GM23338 (cell line): ENCODE data around the gene RRP12.

Source experiments
- POLR2AphosphoS5 ChIP-seq: IDR thresholded peaks from 2 replicates; pipeline ENCODE4 v1.6.1; 2016; ENCODE audit warnings: antibody characterized with exemption, low read depth
- TF ChIP-seq, protein P1 (sequence below): IDR thresholded peaks from 2 replicates; pipeline ENCODE4 v1.6.1; 2016; ENCODE audit warnings: antibody characterized with exemption

DNA sequence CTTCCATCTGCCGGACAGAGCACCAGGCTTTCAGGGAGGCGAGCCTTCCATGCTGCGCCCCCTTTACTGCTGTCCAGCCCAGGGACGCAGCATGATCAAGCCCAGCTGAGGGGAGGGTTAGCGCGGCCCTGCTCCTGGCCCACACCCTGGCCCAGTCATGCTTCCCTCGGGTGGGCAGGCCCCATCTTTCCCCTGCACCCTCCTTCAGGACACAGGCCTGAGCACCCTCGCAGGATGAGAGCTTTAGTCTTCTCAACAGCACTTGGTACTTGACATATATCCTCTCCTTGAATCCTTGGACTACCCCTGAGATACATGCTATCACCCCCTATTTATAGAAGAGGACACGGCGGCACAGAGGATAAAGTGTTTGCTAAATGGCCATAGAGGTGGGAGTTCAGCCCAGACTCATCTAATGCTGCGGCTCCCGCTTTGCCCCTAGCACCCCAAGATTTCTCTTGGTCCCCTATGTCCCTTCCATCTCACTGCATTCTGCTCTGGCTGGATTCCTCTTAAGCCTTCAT, 34.0 kb downstream of the RRP12 start:
- TF ChIP-seq, protein P1, sequence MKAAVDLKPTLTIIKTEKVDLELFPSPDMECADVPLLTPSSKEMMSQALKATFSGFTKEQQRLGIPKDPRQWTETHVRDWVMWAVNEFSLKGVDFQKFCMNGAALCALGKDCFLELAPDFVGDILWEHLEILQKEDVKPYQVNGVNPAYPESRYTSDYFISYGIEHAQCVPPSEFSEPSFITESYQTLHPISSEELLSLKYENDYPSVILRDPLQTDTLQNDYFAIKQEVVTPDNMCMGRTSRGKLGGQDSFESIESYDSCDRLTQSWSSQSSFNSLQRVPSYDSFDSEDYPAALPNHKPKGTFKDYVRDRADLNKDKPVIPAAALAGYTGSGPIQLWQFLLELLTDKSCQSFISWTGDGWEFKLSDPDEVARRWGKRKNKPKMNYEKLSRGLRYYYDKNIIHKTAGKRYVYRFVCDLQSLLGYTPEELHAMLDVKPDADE: no peak
- no peak for TF ChIP-seq POLR2AphosphoS5
